Vagina (tissue), 2 donors: ENCODE data around the gene SAP30BP.

Experiments used
- POLR2A ChIP-seq, 2 donors: fragments of 450-650 bp; IDR thresholded peaks; one replicate each; pipeline ENCODE4 v1.6.1; 2017; ENCODE audit warnings: antibody characterized with exemption in 2 of 2, mild to moderate bottlenecking in 2 of 2, moderate library complexity in 2 of 2
- POLR2AphosphoS5 ChIP-seq, 2 donors: sonication (generic); formaldehyde crosslinking; IDR thresholded peaks; one replicate each; pipeline ENCODE4 v1.9.0; 2017; ENCODE audit warnings: antibody characterized with exemption in 2 of 2, mild to moderate bottlenecking in 2 of 2, low read depth in 1 of 2; ENCODE audit not compliant: insufficient read depth in 1 of 2
- TF ChIP-seq, protein P1 (sequence below), 3 experiments: fragments of 450-650 bp in 2 of 3; fragments of 200-600 bp in 1 of 3; sonication (generic) in 1 of 3; IDR thresholded peaks; one replicate each; pipeline ENCODE4 v1.5.1; 2017 to 2019; ENCODE audit warnings: antibody characterized with exemption in 3 of 3, mild to moderate bottlenecking in 2 of 3, moderate library complexity in 2 of 3

DNA sequence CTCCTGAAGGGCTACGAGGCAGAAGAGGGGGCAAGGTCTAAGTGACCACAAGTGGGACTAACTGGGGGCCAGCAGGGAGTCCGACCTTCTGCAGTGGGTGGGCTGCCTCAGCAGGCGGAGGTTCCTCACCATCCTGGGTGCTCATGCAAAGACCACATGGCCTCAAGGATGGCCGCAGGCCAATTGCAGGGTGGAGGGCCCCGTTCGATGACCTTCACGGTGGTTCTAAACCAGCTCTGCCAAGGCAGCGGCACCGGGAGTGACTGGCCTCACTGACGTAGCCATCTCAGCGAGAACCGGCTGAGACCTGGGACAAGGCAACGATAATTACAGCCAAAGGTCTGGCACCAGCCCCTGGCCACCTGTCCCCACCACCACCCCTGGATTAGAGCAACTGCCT is 28.2 kb upstream of the SAP30BP start:
- TF ChIP-seq POLR2A (IDR thresholded peaks at IDR 0.05), result no peak
- TF ChIP-seq, protein P1, sequence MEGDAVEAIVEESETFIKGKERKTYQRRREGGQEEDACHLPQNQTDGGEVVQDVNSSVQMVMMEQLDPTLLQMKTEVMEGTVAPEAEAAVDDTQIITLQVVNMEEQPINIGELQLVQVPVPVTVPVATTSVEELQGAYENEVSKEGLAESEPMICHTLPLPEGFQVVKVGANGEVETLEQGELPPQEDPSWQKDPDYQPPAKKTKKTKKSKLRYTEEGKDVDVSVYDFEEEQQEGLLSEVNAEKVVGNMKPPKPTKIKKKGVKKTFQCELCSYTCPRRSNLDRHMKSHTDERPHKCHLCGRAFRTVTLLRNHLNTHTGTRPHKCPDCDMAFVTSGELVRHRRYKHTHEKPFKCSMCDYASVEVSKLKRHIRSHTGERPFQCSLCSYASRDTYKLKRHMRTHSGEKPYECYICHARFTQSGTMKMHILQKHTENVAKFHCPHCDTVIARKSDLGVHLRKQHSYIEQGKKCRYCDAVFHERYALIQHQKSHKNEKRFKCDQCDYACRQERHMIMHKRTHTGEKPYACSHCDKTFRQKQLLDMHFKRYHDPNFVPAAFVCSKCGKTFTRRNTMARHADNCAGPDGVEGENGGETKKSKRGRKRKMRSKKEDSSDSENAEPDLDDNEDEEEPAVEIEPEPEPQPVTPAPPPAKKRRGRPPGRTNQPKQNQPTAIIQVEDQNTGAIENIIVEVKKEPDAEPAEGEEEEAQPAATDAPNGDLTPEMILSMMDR (IDR thresholded peaks at IDR 0.05), result no peak
- TF ChIP-seq POLR2AphosphoS5 (IDR thresholded peaks at IDR 0.05; ENCODE audit: insufficient read depth in 1 of 2, low read depth in 1 of 2), result no peak
